GM18505 (cell line): ENCODE measurements around the gene CFL1.

Experiments used
- ATAC-seq: cut with Tn5 transposase; IDR thresholded peaks from one replicate; pipeline ENCODE4 v1.9.1; 2021; ENCODE audit not compliant: unreplicated experiment
- POLR2A ChIP-seq: IDR thresholded peaks from 4 replicates; pipeline ENCODE4 v1.6.1; 2011; ENCODE audit warnings: borderline replicate concordance; ENCODE audit not compliant: insufficient read depth, insufficient read length; ENCODE audit errors: extremely low read depth

The CFL1 gene

DNA sequence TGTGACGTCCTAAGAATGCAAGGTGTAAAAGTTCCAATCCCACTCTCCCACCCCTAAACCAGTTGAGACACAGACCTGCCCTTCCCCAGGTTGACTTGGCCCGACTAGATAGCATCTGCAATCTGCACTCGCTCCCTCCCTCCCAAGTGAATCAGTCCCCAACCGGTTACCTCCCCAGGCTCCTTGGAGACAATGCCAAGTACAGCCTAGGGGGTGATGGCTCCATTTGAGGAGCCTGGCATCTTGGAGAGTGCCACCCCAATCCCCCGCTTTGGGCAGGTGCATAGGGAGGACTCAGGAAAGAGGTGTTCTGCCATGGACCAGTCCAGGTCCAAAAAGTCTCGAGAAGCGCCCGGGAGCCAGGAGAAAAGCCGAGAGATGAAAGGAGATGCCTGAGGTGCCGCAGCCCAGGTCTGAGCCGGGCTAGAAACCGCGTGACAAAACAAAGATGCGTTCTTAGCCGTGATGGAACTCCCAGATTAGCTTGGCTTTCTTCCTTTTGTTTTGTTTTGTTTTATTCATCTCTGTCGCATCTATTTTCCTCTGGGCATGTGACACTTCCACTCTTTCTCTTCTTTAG, 42.9 kb downstream of the CFL1 start:
- no peak for ATAC-seq
- no peak for TF ChIP-seq POLR2A

DNA sequence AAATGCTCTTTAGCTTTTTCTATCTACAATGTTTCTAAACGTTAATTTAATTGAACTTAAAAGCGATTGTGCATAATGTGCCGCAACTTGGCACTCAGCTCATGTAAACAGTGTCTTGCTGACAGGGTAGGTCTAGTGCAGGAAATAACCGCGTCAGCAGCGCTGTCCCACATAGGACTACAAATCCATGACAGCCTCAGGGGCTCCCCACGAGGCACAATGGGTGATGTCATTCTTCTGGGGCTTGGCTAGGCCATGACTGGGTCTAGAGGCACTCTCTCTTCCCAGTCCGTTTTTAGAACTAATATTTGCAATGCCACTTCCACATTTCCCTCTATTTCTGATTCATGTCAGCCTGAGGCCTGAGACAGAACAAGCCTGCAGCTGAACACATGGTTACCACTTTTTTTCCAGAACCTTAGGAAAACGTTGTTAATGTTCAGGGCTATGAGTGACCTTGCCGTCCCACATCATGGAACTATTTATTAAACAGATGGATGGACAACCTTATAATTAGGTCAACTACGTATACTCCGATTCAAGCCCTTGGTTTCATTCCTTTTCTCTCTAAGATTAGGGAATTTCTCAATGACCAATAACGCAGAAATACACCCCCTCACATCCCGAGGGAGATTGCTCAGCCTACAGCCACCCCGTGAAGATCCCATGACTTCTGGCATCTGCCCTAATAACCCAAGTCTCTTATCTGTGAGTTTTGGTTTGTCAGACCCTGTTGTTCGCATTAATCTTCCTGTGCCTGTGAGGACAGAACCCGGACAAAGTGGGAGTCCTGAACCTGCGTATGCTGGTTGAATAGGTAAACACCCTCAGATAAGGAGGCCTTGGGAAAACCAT, 43.6 kb downstream of the CFL1 start:
- no peak for ATAC-seq
- no peak for TF ChIP-seq POLR2A

DNA sequence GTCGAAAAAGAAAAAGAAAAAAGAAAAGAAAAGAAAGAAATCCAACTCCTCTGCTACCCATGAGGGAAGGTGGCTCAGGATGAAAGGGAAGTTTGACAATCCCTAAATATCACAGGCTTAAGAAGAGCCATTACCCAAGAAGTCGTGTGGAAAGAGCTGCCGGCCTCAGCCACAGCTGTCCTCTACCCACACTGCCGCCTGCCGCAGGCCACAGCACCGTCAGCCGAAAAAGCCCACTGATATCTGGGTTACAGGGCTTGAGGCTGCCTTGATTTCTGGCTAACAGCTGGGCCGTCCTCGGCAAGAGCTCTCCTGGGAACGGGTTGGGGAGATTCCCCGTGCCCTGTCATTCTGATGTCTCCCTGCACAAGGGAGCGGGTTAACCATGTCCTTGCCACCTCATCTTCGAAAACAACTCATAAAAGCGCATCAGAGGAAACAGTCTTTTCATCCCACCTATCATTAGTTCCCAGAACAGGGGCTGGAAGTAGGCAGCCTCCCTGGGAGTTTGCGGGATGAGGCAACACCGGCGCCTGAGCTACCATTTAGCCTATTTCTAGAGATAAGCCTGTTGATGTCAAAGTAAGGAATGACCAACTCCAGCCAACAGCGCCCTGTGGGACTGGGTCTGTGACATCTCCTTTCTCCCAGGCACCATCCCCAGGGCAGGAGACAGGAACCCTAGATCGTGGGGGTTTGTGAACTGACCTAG, 46.1 kb downstream of the CFL1 start:
- no peak for ATAC-seq
- no peak for TF ChIP-seq POLR2A

DNA sequence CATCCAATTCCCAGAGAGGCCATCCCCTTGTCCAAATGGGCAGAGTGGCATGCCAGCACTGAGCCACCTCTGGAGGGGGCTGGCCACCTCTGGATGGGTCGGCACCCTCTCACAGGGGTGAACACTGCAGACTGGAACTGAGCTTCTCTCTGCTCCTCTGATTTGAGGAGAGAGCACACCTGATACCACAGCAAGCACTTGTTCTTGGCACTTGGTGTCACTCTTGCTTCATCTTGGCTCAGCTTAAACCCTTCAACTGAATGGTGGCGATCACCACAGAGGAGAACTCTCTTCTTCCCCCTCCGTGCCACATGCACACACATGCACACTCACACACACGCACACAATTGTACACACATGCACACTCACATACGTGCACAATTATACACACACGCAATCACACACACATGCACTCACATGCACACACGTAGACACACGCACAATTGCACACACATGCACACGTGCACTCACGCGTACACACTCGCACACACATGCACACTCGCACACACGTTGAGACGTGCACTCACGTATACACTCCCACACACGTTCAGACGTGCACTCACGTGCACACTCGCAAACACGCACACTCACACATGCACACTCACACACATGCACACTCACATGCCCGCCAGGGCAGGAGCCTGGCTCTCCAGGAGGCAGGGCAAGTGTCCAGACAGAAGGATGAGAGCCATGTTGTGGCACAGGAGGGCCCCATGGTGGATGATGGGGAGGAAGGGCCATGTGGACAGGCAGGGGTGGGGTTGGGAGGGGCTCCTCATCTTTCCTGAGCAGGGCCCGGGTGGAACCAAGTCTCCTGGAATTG, 47.7 kb downstream of the CFL1 start:
- no peak for TF ChIP-seq POLR2A
- ATAC-seq = no peak

DNA sequence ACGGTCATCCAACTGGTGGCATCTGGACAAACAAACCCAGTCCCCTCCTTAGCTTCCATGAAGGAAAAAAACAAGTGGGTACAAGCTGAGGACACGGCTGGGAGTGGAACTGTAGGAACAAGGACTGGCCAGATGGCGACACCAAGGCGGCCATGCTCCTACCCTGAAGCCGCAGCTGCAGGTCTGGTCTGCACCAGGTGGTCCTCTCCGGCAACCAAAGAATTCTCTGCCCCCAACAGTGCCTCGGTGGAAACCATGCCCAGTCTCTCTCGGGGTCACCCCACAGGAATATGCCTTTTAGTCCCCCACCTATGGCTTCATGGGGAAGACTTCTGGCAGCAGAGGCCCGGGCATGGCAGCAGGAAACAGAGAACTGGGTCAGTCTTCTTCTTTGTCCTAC, 48.5 kb downstream of the CFL1 start:
- no peak for TF ChIP-seq POLR2A
- no peak for ATAC-seq

DNA sequence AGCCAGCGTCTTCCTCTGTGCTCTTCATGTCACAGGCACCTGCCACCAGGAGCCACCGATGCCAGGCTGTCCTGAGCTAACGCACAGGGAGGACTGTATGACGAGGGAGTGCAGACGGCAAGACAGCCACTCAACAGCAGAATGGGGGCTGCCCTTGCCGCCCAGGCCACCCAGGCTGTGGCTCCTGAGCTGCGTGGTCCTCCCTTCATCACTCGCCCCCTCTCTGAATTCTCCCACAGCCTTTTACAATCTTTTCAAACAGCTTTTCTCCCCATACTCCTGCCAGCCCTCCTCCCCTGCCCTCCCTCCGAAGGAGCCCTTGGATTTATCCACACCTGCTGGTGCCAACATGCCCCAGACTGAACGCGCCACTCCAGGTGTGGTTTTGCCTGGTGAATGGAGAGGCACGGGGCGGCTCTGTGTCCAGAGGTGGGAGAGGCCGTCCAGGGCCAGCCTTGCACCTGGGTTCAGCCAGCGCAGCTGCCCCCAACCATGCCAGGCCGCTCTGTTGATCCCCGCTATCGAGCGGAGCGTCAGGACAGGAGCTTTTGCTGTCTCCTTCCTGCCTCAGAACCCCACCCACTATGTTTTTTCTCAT, 49.1 kb downstream of the CFL1 start:
- TF ChIP-seq POLR2A = no peak
- no peak for ATAC-seq

DNA sequence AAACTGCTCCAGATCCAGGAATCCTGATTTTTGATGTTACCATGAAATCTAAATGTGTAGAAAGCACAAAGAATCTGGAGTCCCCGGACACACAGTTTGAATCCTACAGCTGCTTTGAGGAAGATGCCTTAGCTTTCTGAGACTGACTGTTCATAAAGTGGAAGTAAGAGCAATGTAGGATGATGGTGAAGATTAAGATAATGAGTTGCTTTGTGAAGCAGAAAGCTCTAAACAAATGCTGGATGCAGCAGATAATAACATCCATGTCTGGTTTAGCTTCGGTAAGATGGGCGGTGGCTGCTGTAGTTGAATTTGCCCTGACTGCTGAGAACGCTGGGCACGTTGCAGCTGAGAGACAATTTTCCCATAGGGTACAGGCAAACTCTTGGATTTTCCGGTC, 51.0 kb downstream of the CFL1 start:
- ATAC-seq = no peak
- no peak for TF ChIP-seq POLR2A
